ENCODE measurements around the gene PAN3. TPM values are rescaled to one million over a fixed set of nuclear protein-coding genes. Genes with fewer than 3 reads are reported as not detected.

Gene PAN3
- total RNA-seq, 4 donors from 2014 or later, result 18.4 to 42.9 (median 20.2) TPM

DNA sequence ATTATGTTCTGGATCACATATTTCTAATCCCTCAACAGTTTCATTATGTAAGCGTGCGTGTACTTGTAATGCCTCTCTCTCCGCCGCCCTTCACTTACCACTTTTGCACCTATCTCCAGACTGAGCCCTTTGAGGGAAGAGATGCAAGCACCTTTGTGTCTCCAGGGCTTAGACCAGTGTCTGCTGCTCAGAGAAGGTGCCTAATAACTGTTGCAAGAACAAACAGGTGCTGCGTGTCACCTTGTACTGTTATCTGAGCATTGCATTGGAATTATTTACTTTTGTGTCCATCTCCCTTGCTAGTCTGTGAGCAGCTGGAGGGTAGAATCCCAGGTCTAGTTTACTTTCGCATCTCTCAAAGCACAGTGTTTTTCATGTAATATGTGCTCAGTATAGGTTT, 200.4 kb downstream of the PAN3 start:
- intact Hi-C loops (cut with DNase I), result no loop called here
- Histone ChIP-seq H3K9me3 (no peaks in the 10 kb centered on the region), H3K4me1 (peaks cover 0 to 20% (median 9%) of the 10 kb centered on the region in 3 donors), H3K27me3 (peaks cover 0 to 21% (median 0%) of the 10 kb centered on the region in 4 donors), H3K36me3 (no peaks in the 10 kb centered on the region), H3K4me3 (peak overlapping the region in 1 of 4 donors; percentile 8), H3K27ac (no peak overlapping the region)
- WGBS, 2 donors, result 61 to 69% methylated on average over 5 of the region's 6 CpGs
- DNase-seq, result no peak
- TF ChIP-seq POLR2A (IDR thresholded peaks at IDR 0.05), result no peak
- TF ChIP-seq, protein P1, sequence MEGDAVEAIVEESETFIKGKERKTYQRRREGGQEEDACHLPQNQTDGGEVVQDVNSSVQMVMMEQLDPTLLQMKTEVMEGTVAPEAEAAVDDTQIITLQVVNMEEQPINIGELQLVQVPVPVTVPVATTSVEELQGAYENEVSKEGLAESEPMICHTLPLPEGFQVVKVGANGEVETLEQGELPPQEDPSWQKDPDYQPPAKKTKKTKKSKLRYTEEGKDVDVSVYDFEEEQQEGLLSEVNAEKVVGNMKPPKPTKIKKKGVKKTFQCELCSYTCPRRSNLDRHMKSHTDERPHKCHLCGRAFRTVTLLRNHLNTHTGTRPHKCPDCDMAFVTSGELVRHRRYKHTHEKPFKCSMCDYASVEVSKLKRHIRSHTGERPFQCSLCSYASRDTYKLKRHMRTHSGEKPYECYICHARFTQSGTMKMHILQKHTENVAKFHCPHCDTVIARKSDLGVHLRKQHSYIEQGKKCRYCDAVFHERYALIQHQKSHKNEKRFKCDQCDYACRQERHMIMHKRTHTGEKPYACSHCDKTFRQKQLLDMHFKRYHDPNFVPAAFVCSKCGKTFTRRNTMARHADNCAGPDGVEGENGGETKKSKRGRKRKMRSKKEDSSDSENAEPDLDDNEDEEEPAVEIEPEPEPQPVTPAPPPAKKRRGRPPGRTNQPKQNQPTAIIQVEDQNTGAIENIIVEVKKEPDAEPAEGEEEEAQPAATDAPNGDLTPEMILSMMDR (IDR thresholded peaks at IDR 0.05), result no peak

DNA sequence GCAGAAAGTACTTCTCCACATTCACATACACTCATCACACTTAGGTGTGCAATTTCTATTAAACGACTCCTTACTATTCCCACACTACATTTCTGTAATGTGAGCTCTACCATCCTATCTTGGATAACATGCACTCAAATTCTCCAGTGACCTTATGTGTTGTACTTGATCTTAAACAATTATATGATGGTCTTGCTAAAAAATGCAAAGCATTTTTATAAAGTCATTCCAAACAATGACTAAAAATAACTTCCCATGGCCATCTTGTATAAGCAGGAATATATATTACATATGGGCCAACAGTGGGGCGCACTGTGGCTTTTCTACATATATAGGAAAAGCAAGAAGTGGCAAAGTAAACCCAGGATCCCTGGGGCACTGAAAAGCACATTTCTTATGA, 201.1 kb downstream of the PAN3 start:
- H3K27ac ChIP-seq, result no peak overlapping the region
- no peaks in the 10 kb centered on the region for H3K36me3 ChIP-seq
- WGBS, 2 donors, result 85 to 93% methylated on average over 2 of the region's 2 CpGs
- peaks cover 0 to 19% (median 0%) of the 10 kb centered on the region in 4 donors for H3K27me3 ChIP-seq
- peaks cover 0 to 20% (median 9%) of the 10 kb centered on the region in 3 donors for H3K4me1 ChIP-seq
- H3K9me3 ChIP-seq, result no peaks in the 10 kb centered on the region
- intact Hi-C loops (cut with DNase I), result no loop called here
- no peak for TF ChIP-seq POLR2A (IDR thresholded peaks at IDR 0.05)
- TF ChIP-seq, protein P1 (IDR thresholded peaks at IDR 0.05), result no peak
- no peak overlapping the region for H3K4me3 ChIP-seq
- DNase-seq, result no peak

DNA sequence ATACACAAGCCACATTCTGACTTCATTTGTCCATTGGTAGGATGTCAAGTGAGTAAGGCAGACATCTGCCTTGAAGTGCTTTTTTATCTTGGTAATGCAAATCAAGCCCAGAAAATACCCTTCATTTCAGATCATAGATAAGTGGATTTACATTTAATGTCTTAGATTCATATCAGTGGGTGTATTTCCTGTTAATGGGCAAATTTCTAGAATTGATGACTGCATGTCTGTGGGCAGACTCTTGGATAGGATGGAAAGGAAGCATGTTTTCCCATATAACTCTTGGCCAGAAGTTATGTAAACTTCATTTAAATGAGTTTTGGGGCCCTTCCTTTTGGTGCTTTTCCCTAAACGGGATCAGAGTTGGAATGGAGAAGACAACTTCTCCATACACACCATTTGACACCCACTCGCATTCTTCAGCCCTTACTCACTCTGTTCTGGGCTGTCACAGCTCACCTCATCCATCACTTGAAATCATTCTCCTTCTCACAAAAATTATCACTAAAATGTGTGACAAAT, 202.0 kb downstream of the PAN3 start:
- intact Hi-C loops (cut with DNase I), result no loop called here
- Histone ChIP-seq H3K4me1 (peaks cover 0 to 20% (median 9%) of the 10 kb centered on the region in 3 donors), H3K4me3 (no peak overlapping the region), H3K36me3 (no peaks in the 10 kb centered on the region), H3K27me3 (peaks cover 0 to 17% (median 0%) of the 10 kb centered on the region in 4 donors), H3K27ac (no peak overlapping the region), H3K9me3 (no peaks in the 10 kb centered on the region)
- TF ChIP-seq, protein P1 (IDR thresholded peaks at IDR 0.05), result no peak
- no peak for TF ChIP-seq POLR2A (IDR thresholded peaks at IDR 0.05)
- DNase-seq, result no peak
- WGBS, 2 donors, result 39 to 44% methylated on average over 2 of the region's 2 CpGs

DNA sequence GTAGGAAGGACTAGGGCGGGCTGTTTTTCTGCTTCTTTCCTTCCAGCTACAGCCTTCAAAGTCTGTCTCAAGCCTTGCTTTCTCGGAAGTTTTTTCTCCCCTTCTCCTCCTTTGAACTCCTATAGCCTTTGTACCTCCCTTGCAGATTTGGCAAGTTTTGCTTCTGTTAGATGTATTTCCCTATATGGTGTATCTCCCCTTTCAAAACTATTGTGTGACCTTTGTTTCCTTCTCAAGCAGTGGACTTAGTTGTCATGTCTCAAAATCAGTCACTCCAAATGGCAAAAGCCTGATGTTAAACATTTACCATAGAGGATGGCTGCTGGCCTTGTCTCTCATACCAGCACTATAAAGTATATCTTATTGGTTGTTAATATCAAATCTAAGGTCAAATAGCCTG, 203.9 kb downstream of the PAN3 start:
- no peak overlapping the region for H3K27ac ChIP-seq
- WGBS, 2 donors, result 66 to 83% methylated on average over 2 of the region's 2 CpGs

DNA sequence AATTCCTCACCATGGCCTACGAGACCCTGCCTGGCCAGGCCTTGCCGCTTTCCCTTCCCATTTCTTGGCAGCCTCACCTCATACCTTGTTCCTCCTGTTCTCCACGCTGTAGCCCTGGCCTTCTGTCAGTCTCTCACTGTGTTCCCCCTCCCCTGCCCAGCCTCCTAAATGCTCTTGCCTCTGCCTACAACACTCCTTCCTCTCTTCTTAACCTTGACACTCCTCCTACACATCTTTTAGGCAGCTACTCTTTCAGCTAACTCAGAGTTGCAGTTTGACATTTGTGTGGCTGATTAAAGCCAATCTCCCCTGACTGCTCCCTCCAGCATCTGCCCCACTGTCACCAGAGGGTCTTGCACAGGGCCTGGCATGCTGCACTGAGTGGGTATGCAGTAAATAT, 205.8 kb downstream of the PAN3 start:
- no peak for DNase-seq
- Histone ChIP-seq H3K27ac (no peak overlapping the region), H3K4me3 (no peak overlapping the region), H3K27me3 (peaks cover 0 to 18% (median 0%) of the 10 kb centered on the region in 4 donors), H3K4me1 (no peaks in the 10 kb centered on the region), H3K9me3 (no peaks in the 10 kb centered on the region), H3K36me3 (no peaks in the 10 kb centered on the region)
- 73 to 79% methylated on average over 3 of the region's 3 CpGs for WGBS, 2 donors
- intact Hi-C loops (cut with DNase I), result no loop called here
- TF ChIP-seq, protein P1 (IDR thresholded peaks at IDR 0.05), result no peak
- no peak for TF ChIP-seq POLR2A (IDR thresholded peaks at IDR 0.05)

More for the DNA sequence above, 203.9 kb downstream of the PAN3 start:
- TF ChIP-seq, protein P1 (IDR thresholded peaks at IDR 0.05), result no peak
- TF ChIP-seq POLR2A (IDR thresholded peaks at IDR 0.05), result no peak
- Histone ChIP-seq H3K4me3 (no peak overlapping the region), H3K36me3 (no peaks in the 10 kb centered on the region), H3K4me1 (peaks cover 0 to 17% (median 9%) of the 10 kb centered on the region in 3 donors), H3K27me3 (peaks cover 0 to 24% (median 0%) of the 10 kb centered on the region in 4 donors), H3K9me3 (no peaks in the 10 kb centered on the region)
- intact Hi-C loops (cut with DNase I), result no loop called here
- no peak for DNase-seq

Small RNA genes within 50 kb of the gene (small RNA-seq; reads per million reads assigned to genes)
- gene RNU6-82P, result 0 reads per million in 4 donors

Other genes starting within 250 kb of the PAN3 start
- not detected for gene PDX1, start 218.5 kb upstream of the PAN3 start, total RNA-seq
- not detected for gene CDX2, start 169.2 kb upstream of the PAN3 start, total RNA-seq
- gene URAD, start 149.9 kb upstream of the PAN3 start, total RNA-seq, result not detected
- 1 to 10 TPM in 2 of 4 donors, under 1 TPM in 2; 0.09 to 1.5 (median 0.96) TPM for gene FLT3, start 38.0 kb upstream of the PAN3 start, total RNA-seq